Mammary microvascular endothelial cell (primary cell): ENCODE data around the gene IER2. TPM values are rescaled to one million over a fixed set of nuclear protein-coding genes. Genes with fewer than 3 reads are reported as not detected.

Experiments used
- total RNA-seq: library from RNA; depleted of rRNA; stranded (reverse); fragments of >200 nt; gene quantifications from 2 replicates; pipeline ENCODE4 v1.2.3, GENCODE V29; 2015

IER2 gene, protein sequence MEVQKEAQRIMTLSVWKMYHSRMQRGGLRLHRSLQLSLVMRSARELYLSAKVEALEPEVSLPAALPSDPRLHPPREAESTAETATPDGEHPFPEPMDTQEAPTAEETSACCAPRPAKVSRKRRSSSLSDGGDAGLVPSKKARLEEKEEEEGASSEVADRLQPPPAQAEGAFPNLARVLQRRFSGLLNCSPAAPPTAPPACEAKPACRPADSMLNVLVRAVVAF
- total RNA-seq: 115 and 132 TPM in 2 replicates

DNA sequence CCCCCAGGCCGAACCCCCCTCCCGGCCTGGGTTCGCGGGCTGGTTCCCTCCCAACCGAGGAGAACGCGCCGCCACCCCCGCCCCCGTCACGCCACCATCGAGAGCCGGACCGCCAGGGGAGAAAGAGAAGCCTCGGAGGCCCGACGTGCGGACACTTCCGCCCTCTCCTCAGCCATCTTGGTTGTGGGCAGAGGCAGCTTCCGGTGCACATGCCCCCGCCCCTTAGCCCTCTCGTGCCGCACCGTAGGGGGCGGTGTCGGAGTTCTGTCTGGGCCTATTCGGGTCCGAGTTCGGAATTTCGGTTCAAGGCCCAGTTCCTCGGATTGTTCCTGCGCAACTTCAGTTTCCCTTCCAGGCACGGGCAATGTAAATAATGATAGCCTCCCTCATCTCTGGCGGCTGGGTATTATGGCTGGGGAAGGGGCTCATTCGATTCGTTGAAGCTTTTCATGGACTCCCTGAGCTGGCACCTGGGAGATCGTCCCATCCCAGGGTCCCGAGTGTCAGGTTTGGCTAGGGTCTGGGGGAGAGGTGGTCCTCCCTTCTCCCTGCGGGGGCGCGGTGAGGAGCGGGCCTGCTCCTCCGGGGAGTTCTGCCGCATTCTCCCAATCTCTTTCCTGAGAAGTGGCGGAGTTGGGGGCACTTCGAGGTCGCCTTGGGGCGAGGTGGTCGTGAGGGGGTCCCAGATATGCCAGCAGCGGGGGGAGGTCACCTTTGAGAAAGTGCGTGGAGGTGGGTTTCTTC, at the start of gene IER2, which contains the start of gene STX10:
Gene IER2 (plus strand): TSS at position 225 of the 744 bp plus-strand sequence. CDS start 2,776 bp downstream, outside the sequence.
Gene STX10 (minus strand): TSS at position 189 of the 744 bp plus-strand sequence. CDS start 202 bp downstream, outside the sequence.

DNA sequence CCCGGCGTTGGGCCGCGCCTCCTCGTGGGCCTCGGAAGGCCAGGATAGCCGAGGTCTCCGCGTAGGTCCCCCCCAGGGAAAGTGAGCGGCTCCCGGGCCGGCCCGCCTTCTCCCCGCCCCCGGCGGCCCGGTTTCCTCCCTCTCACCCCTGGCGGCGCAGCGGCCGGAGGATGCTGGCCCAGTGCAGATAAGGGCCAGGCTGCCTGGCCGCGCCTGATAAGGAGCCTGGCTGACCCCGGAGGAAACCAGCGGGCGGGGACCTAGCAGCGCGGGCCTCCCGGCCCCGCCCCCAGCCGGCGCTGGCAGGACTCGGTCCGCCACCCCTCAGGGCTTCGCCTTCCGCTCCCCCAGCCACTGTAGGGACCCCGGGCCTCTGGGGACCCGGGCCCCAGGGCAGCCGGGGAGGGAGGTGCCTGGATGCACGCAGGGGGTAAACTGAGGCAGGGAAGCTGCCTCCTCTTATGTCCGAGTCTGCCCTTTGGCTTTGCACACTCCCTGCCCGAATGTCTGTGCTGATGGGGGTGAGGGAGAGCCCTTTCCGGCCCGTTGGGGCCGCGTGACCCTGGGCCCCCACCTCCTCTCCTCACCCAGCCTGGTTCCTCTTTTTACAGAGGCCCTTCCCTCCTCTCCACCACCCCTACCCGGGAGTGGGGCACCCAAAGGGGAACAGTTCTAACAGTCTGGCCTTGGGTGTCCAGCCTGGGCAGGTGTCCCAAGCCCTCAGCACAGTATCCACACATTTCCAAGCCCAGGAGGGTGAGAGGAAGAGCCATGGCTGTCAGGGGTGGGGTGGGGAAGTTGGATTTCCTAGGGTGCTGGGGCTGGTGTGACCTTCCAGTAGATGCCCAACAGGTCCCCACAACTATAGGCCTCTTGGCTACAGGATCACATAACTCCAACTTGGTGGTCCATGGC, 47.3 kb upstream of the IER2 start, which contains the start of gene LYL1:
Gene LYL1 (minus strand): TSS at position 193 of the 915 bp plus-strand sequence. CDS start 1,687 bp downstream, outside the sequence.

GRCh38 chr19:13116282-13117175, 33.7 kb upstream of the IER2 start, which contains the start of gene TRMT1:
Gene TRMT1 (minus strand): TSS chr19:13116740. CDS start chr19:13116399, 341 bp downstream.

GRCh38 chr19:13117772-13118423, 32.3 kb upstream of the IER2 start, which contains the start of gene NACC1:
Gene NACC1 (plus strand): TSS chr19:13118264. CDS start chr19:13135208, 16,944 bp downstream.

Other genes starting within 250 kb of the IER2 start
- 0.13 and 0.64 TPM in 2 replicates for gene SYCE2, start 231.1 kb upstream of the IER2 start, total RNA-seq
- 91.5 and 95.4 TPM in 2 replicates for gene FARSA, start 216.7 kb upstream of the IER2 start, total RNA-seq
- 1,347 and 1,380 TPM in 2 replicates for gene CALR, start 211.8 kb upstream of the IER2 start, total RNA-seq
- gene RAD23A, start 204.5 kb upstream of the IER2 start, total RNA-seq: 151 and 158 TPM in 2 replicates
- gene GADD45GIP1, start 193.2 kb upstream of the IER2 start, total RNA-seq: 70.1 and 88.1 TPM in 2 replicates
- gene DAND5, start 180.8 kb upstream of the IER2 start, total RNA-seq: 0.07 TPM in 1 of 2 replicates, not detected in the other
- gene NFIX, start 154.9 kb upstream of the IER2 start, total RNA-seq: 7.1 and 8.8 TPM in 2 replicates
- gene LYL1, start 47.6 kb upstream of the IER2 start, total RNA-seq: 125 and 131 TPM in 2 replicates
- gene TRMT1, start 33.7 kb upstream of the IER2 start, total RNA-seq: 43.1 and 48.7 TPM in 2 replicates
- gene NACC1, start 32.1 kb upstream of the IER2 start, total RNA-seq: 65.8 and 74.4 TPM in 2 replicates
- 69.8 and 88.1 TPM in 2 replicates for gene STX10, start within 50 bp of the IER2 start, total RNA-seq